GM12878 (cell line): ENCODE measurements around the gene CALM3.

ENCODE experiments used
- CREB1 ChIP-seq: IDR thresholded peaks from 2 replicates; pipeline ENCODE4 v1.6.1; 2012; ENCODE audit warnings: low read depth, mild to moderate bottlenecking, inconsistent platforms
- EP300 ChIP-seq, 2 experiments: fragments of 150-350 bp in 1 of 2; IDR thresholded peaks; 2 replicates each; pipeline ENCODE4 v1.6.1; 2011 to 2012; ENCODE audit warnings: low read depth in 2 of 2, low read length in 2 of 2, borderline replicate concordance in 1 of 2, improper control_type of control experiment in 1 of 2, inconsistent platforms in 1 of 2; ENCODE audit not compliant: control insufficient read depth in 1 of 2
- EZH2 ChIP-seq: IDR thresholded peaks from 2 replicates; pipeline ENCODE4 v1.6.1; 2012; ENCODE audit warnings: low read depth, mild to moderate bottlenecking, control low read depth, inconsistent platforms, low read length, borderline replicate concordance; ENCODE audit not compliant: control insufficient read depth
- MAX ChIP-seq: IDR thresholded peaks from 2 replicates; pipeline ENCODE4 v1.6.1; 2012; ENCODE audit warnings: low read depth, low read length, improper control_type of control experiment
- NBN ChIP-seq: fragments of 450-650 bp; IDR thresholded peaks from 2 replicates; pipeline ENCODE4 v1.6.1; 2016
- NFYB ChIP-seq: IDR thresholded peaks from 2 replicates; pipeline ENCODE4 v1.6.1; 2011; ENCODE audit warnings: low read depth, mild to moderate bottlenecking, low read length, improper control_type of control experiment, moderate library complexity; ENCODE audit not compliant: insufficient read depth
- TCF7 ChIP-seq: IDR thresholded peaks from 2 replicates; pipeline ENCODE4 v1.6.1; 2014; ENCODE audit warnings: antibody characterized with exemption, borderline replicate concordance
- TF ChIP-seq, protein P1 (sequence below), 3 experiments: IDR thresholded peaks in 2 of 3; conservative IDR thresholded peaks in 1 of 3; 2 replicates each; pipeline ENCODE4 v1.5.1; 2011; ENCODE audit warnings: low read depth in 3 of 3, low read length in 3 of 3, mild to moderate bottlenecking in 3 of 3, control low read depth in 2 of 3, moderate library complexity in 2 of 3, inconsistent platforms in 1 of 3, mixed read lengths in 1 of 3; ENCODE audit not compliant: control insufficient read depth in 2 of 3, insufficient read depth in 1 of 3; ENCODE audit errors: extremely low read depth in 1 of 3
- TF ChIP-seq, protein P2 (sequence below): fragments of 450-650 bp; IDR thresholded peaks from 2 replicates; pipeline ENCODE4 v1.6.1; 2017; ENCODE audit warnings: mild to moderate bottlenecking

DNA sequence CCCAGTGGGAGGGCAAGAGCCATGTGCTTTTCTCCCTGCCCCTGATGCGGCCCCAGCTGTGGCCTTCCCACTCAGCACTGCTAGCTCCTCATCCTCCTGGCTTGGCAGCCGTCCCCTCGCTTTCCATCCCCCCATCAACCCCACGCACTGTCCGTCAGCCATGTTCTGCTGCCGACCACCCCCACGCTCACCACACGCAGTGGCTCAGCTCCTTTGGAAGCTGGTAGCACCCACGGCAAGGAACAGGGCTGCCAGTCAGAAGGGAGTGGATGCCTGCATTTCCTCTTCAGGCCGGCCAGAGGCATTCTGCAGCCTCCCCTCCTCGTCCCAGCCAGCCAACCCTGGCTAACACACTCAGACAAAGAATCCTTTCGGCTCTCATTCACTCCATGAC is 6.3 kb downstream of the CALM3 start:
- TF ChIP-seq NBN = no peak
- no peak for TF ChIP-seq TCF7
- TF ChIP-seq EZH2 = no peak
- TF ChIP-seq, protein P1, sequence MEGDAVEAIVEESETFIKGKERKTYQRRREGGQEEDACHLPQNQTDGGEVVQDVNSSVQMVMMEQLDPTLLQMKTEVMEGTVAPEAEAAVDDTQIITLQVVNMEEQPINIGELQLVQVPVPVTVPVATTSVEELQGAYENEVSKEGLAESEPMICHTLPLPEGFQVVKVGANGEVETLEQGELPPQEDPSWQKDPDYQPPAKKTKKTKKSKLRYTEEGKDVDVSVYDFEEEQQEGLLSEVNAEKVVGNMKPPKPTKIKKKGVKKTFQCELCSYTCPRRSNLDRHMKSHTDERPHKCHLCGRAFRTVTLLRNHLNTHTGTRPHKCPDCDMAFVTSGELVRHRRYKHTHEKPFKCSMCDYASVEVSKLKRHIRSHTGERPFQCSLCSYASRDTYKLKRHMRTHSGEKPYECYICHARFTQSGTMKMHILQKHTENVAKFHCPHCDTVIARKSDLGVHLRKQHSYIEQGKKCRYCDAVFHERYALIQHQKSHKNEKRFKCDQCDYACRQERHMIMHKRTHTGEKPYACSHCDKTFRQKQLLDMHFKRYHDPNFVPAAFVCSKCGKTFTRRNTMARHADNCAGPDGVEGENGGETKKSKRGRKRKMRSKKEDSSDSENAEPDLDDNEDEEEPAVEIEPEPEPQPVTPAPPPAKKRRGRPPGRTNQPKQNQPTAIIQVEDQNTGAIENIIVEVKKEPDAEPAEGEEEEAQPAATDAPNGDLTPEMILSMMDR (IDR thresholded peaks at IDR 0.05 in 2 of 3, conservative IDR thresholded peaks at IDR 0.05 in 1 of 3; ENCODE audit: control insufficient read depth in 2 of 3, extremely low read depth in 1 of 3, insufficient read depth in 1 of 3, low read depth in 3 of 3, low read length in 3 of 3) = no peak
- TF ChIP-seq MAX = no peak
- TF ChIP-seq EP300 (IDR thresholded peaks at IDR 0.05; ENCODE audit: borderline replicate concordance in 1 of 2, control insufficient read depth in 1 of 2, low read depth in 2 of 2, low read length in 2 of 2) = no peak
- TF ChIP-seq, protein P2, sequence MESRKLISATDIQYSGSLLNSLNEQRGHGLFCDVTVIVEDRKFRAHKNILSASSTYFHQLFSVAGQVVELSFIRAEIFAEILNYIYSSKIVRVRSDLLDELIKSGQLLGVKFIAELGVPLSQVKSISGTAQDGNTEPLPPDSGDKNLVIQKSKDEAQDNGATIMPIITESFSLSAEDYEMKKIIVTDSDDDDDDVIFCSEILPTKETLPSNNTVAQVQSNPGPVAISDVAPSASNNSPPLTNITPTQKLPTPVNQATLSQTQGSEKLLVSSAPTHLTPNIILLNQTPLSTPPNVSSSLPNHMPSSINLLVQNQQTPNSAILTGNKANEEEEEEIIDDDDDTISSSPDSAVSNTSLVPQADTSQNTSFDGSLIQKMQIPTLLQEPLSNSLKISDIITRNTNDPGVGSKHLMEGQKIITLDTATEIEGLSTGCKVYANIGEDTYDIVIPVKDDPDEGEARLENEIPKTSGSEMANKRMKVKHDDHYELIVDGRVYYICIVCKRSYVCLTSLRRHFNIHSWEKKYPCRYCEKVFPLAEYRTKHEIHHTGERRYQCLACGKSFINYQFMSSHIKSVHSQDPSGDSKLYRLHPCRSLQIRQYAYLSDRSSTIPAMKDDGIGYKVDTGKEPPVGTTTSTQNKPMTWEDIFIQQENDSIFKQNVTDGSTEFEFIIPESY = no peak
- no peak for TF ChIP-seq CREB1
- TF ChIP-seq NFYB = no peak
